ENCODE data around the gene NATD1.

DNA sequence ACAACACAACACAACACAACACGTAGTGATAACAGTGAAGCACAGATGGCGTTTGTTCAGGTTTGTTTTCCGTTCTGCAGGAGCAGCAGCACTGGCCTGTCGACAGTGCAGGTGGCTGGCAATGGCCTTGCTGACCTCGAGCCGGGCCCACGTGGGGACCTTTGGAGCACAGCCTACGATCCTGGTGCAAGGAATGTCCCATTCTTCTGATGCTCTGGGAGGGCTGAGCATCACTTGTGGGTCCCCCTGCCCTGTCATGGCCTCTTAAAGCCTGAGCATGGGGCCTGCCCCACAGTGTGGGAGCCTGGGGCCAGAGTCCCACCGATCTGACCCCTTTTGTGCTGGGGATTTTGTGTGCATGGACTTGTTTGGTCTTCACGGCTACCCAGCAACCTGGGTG is 38.1 kb upstream of the NATD1 start:
- TF ChIP-seq, protein P1, sequence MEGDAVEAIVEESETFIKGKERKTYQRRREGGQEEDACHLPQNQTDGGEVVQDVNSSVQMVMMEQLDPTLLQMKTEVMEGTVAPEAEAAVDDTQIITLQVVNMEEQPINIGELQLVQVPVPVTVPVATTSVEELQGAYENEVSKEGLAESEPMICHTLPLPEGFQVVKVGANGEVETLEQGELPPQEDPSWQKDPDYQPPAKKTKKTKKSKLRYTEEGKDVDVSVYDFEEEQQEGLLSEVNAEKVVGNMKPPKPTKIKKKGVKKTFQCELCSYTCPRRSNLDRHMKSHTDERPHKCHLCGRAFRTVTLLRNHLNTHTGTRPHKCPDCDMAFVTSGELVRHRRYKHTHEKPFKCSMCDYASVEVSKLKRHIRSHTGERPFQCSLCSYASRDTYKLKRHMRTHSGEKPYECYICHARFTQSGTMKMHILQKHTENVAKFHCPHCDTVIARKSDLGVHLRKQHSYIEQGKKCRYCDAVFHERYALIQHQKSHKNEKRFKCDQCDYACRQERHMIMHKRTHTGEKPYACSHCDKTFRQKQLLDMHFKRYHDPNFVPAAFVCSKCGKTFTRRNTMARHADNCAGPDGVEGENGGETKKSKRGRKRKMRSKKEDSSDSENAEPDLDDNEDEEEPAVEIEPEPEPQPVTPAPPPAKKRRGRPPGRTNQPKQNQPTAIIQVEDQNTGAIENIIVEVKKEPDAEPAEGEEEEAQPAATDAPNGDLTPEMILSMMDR (IDR thresholded peaks at IDR 0.05; ENCODE audit: borderline replicate concordance, extremely low read depth, low read length, poor library complexity, severe bottlenecking): no peak
- no peak for TF ChIP-seq EZH2 (IDR thresholded peaks at IDR 0.05; ENCODE audit: borderline replicate concordance, low read depth, low read length, severe bottlenecking)
